COLO668 (cell line): ENCODE measurements around the gene PLS3.

Source experiments
- DNase-seq: peaks from one replicate; lab custom pipeline; 2025; ENCODE audit not compliant: unreplicated experiment; lab: John Stamatoyannopoulos, UW

PLS3 gene

DNA sequence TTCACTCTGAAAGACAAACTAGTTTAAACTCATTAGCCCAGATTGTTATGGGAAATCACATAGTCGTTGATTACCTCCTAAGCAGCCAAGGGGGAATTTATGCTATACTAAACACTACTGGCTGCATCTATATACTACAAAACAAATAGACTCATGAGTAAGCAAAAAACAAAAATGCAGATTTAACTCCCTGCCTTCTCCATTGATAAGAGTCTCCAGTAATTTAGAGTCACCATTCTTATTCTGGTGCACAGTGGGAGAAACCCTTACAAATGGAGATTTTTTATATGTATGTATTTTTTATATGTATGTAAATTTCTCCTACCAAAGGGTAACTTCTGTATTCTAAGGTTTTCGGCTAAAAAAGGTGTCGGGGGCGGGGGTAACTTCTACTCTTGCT lies 126.6 kb downstream of the PLS3 start:
- no peak for DNase-seq

DNA sequence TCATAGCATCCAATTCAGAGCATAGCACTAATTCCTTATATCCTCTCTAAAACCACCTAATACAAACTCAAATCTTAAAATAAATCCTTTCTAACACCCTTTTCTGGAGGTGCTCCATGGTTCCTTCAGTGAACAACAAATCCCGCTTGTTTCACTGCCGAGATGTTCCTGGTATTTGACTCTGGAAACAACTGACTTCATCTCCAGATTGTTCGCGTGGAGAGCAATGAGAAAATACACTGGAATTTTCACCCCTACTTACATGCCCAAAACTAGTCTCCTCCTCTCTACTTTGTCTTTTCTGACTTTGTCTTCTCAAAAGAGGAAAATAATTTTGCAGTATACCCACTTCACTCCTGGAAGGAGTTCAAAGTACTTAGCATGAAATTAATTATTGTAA lies 129.0 kb downstream of the PLS3 start:
- no peak for DNase-seq

DNA sequence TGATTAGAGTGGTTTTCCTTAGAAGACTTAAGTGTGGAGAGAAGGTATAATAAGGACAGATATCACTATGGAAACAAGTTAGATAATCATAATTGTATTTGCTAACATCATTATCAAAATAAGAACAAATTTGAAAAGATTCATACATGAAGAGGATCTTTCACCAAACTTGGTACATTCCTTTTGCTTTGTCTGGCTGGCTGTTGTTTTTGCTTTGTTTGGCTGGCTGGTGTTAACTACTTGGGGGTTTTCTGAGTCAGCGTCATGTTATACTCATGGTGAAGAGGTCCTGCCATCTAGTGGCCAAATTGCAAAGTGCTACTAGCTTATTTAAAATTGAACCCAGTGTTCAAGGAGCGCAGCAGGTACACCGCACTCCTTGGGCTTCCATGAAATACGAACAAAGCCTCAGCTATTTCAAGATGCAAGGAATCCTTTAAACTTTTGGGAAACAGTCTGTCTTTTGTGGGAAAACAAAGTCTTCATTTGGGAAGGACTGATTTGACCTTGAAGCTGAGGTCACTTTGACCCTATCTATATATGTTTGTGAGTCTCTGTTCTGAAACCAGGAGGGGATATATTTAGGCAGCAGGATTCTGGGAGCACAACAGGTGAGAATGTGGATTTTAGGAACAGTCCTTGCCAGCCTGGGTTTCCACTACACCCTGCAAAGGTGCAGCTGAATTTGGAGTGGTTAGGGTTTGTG lies 129.7 kb downstream of the PLS3 start:
- peak; percentile 35 for DNase-seq

DNA sequence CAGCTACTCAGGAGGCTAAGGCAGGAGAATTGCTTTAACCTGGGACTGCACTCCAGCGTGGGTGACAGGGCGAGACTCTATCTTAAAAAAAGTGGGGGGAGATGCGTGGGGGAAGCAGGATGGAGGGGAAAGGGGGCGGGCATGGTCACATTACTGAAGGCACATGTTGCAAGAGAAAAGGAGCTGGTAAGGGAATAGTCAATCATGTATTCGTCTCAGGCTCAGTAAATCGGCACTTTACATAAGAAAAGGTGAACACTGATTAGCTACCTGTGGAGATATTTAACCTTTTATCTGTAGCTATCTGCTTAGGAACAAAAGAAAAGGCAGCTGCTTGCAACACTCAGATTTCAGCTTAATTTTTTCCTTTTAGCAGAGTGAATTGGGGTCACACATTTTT lies 132.5 kb downstream of the PLS3 start:
- no peak for DNase-seq

DNA sequence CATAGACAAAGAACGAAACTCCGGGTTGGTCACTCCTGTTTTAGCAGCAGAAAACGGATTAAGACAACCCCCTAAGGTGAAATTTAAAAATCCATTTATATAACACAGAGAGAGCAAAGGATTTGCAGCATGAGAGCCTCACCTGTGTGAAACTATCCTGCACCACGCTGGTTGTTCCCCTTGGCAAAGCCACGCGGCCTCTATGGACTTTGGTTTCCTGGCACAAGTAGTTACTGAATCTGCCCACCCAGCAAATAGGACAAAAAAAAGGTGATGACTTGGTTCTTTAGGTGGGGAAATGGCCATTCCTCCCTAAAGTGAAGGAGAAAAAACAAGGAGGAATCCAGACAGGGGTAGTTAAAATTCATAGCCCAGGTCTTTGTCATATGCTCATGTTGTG lies 133.1 kb downstream of the PLS3 start:
- DNase-seq = no peak

DNA sequence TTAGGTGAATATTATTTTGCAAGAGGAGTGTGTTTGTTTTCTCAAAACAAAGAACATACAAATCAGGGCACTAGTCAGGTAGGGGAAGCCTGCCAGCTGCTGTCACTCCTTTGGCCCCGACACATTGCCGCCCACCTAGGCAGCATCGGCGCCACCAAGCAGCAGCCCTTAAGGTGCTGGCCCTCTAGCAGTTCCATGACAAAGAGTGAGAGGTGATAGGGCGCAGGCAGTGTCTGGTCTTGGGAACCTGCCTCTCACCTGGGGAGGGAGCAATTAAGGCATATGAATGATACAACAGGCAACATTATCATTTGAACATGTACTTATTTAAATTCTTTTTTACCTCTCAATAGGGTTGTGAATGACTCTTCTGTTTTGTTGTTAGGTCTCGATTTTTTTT lies 135.1 kb downstream of the PLS3 start:
- no peak for DNase-seq

DNA sequence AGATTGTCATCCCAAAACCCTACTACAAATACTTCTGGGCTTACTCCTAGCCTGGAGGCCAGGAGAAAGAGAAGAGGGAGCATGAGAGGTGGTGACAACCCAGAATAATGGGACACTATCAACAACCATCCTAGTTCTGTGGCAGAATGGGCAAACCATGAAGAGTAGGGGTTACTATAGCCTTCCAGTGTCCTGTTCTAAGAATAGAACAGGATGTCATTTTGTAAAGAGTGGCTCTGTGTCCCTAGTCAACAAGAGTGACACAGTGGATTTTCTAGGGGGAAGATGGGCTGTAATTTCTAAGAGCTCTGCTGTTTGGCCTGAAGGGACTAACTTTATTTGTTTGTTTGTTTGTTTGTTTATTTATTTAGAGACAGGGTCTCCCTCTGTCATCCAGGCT lies 136.0 kb downstream of the PLS3 start:
- DNase-seq = no peak

DNA sequence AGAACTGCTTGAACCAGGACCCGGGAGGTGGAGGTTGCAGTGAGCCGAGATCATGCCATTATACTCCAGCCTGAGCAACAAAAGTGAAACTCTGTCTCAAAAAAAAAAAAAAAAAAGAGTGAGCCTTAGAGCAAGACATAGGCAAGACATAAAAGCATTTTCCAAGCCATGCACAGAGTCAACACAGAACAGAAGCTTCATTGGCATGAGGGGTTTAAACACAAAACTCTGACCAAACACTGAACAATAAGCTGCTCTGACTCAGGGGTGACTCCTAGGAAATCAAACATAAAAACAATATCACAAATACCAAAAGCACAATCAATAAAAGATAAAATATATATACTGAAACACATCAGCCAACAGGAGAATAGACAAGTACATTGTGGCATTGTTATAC lies 136.8 kb downstream of the PLS3 start:
- DNase-seq = no peak
